HL-60 (cell line): Measurements from ENCODE around the gene CES2.
"Not testable (repeated sequence)": the region's sequence is repeated elsewhere in the genome, so short reads cannot be mapped to it uniquely, and the experiment has no call there.

Source experiments
- DNase-seq, 2 experiments: peaks; one replicate each; pipeline ENCODE4 v3.0.0-alpha.2; 2010 to 2020; ENCODE audit warnings: low read depth in 1 of 2, low spot score in 1 of 2
- H3K27ac ChIP-seq: fragments of 250-450 bp; sonication (Bioruptor Pico); replicated peaks from 2 replicates; pipeline ENCODE4 v1.5.1; 2020; ENCODE audit warnings: mild to moderate bottlenecking, moderate library complexity
- H3K27me3 ChIP-seq: fragments of 250-450 bp; sonication (Bioruptor Pico); 2 replicates; pipeline ENCODE4 v1.5.1; 2021; ENCODE audit warnings: mild to moderate bottlenecking, moderate library complexity; ENCODE audit not compliant: insufficient read depth, poor library complexity, severe bottlenecking
- H3K4me3 ChIP-seq: replicated peaks from 2 replicates; pipeline ENCODE4 v1.5.1; 2011; ENCODE audit warnings: mild to moderate bottlenecking, control low read depth, low read length; ENCODE audit not compliant: insufficient read depth
- GABPA ChIP-seq: IDR thresholded peaks from 2 replicates; pipeline ENCODE4 v1.6.1; 2012; ENCODE audit warnings: low read depth
- POLR2AphosphoS5 ChIP-seq: IDR thresholded peaks from 2 replicates; pipeline ENCODE4 v1.6.1; 2012; ENCODE audit warnings: low read depth
- SPI1 ChIP-seq: IDR thresholded peaks from 2 replicates; pipeline ENCODE4 v1.6.1; 2012; ENCODE audit warnings: low read depth, mild to moderate bottlenecking, borderline replicate concordance
- TF ChIP-seq, protein P1 (sequence below): IDR thresholded peaks from one replicate; pipeline ENCODE4 v1.5.1; 2011; ENCODE audit warnings: low read length, control low read depth, inconsistent platforms; ENCODE audit not compliant: insufficient read depth
- TF ChIP-seq, protein P2 (sequence below): IDR thresholded peaks from 2 replicates; pipeline ENCODE4 v1.6.1; 2012; ENCODE audit warnings: low read depth; ENCODE audit not compliant: insufficient replicate concordance

The CES2 gene

DNA sequence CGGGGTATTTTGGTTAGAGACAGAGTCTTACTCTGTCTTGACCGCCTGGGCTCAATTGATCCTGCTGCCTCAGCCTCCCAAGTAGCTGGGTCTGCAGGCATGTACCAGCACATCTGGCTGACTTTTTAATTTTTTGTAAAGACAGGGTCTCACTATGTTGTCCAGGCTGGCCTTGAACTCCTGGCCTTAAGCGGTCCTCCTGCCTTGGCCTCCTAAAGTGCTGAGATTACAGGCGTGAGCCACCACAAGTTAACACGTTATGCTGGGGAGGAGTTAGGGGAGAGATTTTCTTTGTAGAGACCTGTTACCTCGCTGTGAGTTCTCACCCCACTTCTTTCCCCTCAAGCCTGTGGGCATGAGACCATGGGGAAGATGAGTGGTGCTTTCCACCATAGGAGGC is 51.2 kb downstream of the CES2 start:
- no peak overlapping the region for H3K4me3 ChIP-seq
- no peak overlapping the region for H3K27ac ChIP-seq
- H3K27me3 ChIP-seq: no peaks in the 10 kb centered on the region
- TF ChIP-seq, protein P1, sequence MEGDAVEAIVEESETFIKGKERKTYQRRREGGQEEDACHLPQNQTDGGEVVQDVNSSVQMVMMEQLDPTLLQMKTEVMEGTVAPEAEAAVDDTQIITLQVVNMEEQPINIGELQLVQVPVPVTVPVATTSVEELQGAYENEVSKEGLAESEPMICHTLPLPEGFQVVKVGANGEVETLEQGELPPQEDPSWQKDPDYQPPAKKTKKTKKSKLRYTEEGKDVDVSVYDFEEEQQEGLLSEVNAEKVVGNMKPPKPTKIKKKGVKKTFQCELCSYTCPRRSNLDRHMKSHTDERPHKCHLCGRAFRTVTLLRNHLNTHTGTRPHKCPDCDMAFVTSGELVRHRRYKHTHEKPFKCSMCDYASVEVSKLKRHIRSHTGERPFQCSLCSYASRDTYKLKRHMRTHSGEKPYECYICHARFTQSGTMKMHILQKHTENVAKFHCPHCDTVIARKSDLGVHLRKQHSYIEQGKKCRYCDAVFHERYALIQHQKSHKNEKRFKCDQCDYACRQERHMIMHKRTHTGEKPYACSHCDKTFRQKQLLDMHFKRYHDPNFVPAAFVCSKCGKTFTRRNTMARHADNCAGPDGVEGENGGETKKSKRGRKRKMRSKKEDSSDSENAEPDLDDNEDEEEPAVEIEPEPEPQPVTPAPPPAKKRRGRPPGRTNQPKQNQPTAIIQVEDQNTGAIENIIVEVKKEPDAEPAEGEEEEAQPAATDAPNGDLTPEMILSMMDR: no peak
- TF ChIP-seq SPI1 (no peak), GABPA (no peak), POLR2AphosphoS5 (no peak)
- TF ChIP-seq, protein P2, sequence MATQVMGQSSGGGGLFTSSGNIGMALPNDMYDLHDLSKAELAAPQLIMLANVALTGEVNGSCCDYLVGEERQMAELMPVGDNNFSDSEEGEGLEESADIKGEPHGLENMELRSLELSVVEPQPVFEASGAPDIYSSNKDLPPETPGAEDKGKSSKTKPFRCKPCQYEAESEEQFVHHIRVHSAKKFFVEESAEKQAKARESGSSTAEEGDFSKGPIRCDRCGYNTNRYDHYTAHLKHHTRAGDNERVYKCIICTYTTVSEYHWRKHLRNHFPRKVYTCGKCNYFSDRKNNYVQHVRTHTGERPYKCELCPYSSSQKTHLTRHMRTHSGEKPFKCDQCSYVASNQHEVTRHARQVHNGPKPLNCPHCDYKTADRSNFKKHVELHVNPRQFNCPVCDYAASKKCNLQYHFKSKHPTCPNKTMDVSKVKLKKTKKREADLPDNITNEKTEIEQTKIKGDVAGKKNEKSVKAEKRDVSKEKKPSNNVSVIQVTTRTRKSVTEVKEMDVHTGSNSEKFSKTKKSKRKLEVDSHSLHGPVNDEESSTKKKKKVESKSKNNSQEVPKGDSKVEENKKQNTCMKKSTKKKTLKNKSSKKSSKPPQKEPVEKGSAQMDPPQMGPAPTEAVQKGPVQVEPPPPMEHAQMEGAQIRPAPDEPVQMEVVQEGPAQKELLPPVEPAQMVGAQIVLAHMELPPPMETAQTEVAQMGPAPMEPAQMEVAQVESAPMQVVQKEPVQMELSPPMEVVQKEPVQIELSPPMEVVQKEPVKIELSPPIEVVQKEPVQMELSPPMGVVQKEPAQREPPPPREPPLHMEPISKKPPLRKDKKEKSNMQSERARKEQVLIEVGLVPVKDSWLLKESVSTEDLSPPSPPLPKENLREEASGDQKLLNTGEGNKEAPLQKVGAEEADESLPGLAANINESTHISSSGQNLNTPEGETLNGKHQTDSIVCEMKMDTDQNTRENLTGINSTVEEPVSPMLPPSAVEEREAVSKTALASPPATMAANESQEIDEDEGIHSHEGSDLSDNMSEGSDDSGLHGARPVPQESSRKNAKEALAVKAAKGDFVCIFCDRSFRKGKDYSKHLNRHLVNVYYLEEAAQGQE: no peak
- no peak for DNase-seq

DNA sequence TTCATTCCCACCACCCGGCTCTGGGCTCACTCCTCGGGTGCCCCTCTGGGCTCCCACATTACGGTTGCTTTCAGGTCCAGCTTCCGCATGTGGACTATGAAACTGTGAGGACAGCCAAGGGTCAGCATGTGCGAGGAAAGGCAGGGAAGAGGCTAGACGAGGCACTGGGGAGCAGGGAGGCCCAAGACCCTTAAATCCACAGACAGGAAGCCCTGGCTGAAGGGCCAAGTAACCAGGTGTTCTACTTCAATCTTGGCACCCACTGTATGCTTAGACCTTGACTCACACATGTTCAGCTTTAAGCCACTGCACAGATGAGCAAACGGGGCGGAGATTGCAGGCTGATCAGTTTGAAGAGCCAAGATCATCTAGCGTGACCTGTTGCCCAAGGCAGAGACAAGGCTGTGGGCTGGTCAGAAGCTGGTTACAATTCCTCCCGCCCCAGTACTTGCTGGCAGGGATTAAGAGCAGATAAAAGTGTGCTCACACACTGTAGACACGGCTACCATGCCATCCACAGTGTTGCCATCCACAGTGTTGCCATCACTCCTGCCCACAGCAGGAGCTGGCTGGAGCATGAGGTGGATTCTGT is 53.0 kb downstream of the CES2 start, which contains the start of gene CES4A:
Gene CES4A (plus strand): TSS at position 393 of the 592 bp plus-strand sequence. CDS start 184 bp downstream, at position 577.
- Histone ChIP-seq H3K27me3 (no peaks in the 10 kb centered on the region), H3K4me3 (no peak within 1 kb of the TSS), H3K27ac (no peak within 1 kb of the TSS)
- TF ChIP-seq, protein P1: no peak
- TF ChIP-seq GABPA (no peak), SPI1 (no peak), POLR2AphosphoS5 (no peak)
- TF ChIP-seq, protein P2: no peak
- no peak for DNase-seq

DNA sequence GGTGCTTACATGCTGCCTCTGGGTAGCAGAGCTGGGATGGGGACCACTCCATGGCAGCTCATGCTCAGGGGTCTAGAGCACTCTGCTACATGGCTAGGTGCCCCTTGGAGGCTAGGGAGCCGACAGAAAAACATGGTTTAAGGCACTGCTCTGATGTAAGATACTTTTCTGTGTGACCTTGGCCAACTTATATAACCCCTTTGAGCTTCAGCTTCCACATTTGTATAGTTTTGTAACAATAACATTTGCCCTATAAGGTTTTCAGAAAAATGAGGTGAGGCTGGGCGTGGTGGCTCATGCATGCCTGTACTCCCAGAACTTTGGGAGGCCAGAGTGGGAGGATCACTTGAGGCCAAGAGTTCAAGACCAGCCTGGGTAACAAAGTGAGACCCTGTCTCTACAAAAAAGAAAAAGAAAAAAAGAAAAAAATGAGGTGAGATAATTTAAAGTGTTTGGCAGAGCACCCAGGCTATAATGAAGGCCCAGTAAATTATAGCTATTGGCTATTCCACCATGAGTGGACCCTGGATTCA is 56.3 kb downstream of the CES2 start:
- no peak for TF ChIP-seq POLR2AphosphoS5
- TF ChIP-seq, protein P2: no peak
- no peak for TF ChIP-seq GABPA
- no peak for TF ChIP-seq SPI1
- TF ChIP-seq, protein P1: no peak
- H3K27me3 ChIP-seq: no peaks in the 10 kb centered on the region
- H3K4me3 ChIP-seq: no peak overlapping the region
- no peak overlapping the region for H3K27ac ChIP-seq
- DNase-seq: no peak

DNA sequence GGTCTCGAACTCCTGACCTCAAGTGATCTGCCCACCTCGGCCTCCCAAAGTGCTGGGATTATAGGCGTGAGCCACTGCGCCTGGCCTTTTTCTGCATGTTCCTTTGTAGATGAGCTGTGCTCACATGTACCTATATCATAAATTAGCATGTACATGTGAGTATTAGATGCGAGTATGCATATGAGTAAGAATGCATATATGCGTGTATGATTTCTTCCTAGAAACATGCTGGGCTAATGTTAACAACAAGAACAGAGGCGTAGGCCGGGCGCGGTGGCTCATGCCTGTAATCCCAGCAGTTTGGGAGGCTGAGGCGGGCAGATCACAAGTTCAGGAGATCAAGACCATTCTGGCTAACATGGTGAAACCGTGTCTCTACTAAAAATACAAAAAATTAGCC is 58.2 kb downstream of the CES2 start:
- H3K4me3 ChIP-seq, H3K27me3 ChIP-seq, DNase-seq, H3K27ac ChIP-seq: not testable (repeated sequence)
